GM20000 (cell line): ENCODE data around the gene PTPRE.

Experiments used
- DNase-seq: peaks from one replicate; pipeline ENCODE4 v3.0.0; 2012; ENCODE audit warnings: low spot score
- TF ChIP-seq, protein P1 (sequence below): IDR thresholded peaks from 2 replicates; pipeline ENCODE4 v1.5.1; 2012; ENCODE audit warnings: mild to moderate bottlenecking, control low read depth; ENCODE audit errors: extremely low read depth, missing control alignments

PTPRE gene

GRCh38 chr10:128050121-128050516 is 143.2 kb downstream of the PTPRE start:
- no peak for DNase-seq
- TF ChIP-seq, protein P1, sequence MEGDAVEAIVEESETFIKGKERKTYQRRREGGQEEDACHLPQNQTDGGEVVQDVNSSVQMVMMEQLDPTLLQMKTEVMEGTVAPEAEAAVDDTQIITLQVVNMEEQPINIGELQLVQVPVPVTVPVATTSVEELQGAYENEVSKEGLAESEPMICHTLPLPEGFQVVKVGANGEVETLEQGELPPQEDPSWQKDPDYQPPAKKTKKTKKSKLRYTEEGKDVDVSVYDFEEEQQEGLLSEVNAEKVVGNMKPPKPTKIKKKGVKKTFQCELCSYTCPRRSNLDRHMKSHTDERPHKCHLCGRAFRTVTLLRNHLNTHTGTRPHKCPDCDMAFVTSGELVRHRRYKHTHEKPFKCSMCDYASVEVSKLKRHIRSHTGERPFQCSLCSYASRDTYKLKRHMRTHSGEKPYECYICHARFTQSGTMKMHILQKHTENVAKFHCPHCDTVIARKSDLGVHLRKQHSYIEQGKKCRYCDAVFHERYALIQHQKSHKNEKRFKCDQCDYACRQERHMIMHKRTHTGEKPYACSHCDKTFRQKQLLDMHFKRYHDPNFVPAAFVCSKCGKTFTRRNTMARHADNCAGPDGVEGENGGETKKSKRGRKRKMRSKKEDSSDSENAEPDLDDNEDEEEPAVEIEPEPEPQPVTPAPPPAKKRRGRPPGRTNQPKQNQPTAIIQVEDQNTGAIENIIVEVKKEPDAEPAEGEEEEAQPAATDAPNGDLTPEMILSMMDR = no peak

- DNase-seq = no peak
- TF ChIP-seq, protein P1 = no peak
Measured at GRCh38 chr10:128050936-128051335, 144.0 kb downstream of the PTPRE start.

DNA sequence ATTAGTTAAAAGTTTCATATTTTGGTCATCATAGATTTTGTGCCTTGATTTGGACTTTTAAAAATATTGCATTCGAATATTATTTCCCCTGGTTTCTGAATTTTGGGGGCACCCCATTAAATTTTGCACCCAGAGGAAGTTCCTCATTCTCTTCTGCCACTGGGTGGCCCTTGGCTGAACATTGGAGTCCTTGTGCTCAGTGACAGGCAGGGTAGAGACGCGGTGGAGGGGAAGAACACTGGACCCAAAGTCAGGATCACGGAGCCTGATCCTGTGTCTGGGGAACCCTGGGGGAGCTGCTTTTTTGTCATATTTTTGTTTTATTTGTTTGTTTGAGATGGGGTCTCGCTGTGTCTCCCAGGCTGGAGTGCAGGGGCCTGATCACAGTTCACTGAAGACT is 144.6 kb downstream of the PTPRE start:
- no peak for DNase-seq
- TF ChIP-seq, protein P1 = no peak

- TF ChIP-seq, protein P1 = no peak
Measured at GRCh38 chr10:128052696-128053095, 145.8 kb downstream of the PTPRE start.

DNA sequence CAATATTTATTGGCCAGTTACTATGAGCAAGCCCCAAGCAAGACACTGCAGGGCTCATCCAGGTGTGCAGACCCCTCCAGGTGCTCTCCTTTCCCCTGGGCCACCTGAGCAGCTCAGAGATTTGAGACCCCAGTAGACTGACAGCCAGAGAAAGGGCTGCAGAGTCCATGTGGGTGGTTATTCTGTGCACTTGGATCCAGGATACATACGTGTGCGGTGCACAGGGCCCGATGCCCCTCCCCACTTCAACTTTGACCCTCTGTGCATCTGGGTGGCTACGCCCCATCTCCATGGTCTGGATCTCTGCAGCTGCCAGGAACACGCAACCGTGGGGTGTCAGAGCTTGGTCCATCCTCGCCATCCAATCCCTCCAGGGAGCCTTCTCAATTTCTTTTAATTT is 146.5 kb downstream of the PTPRE start:
- DNase-seq = no peak
- TF ChIP-seq, protein P1 = no peak

More at GRCh38 chr10:128052696-128053095, 145.8 kb downstream of the PTPRE start:
- no peak for DNase-seq

GRCh38 chr10:128054163-128054970 is 147.5 kb downstream of the PTPRE start:
- no peak for DNase-seq
- TF ChIP-seq, protein P1 = no peak

DNA sequence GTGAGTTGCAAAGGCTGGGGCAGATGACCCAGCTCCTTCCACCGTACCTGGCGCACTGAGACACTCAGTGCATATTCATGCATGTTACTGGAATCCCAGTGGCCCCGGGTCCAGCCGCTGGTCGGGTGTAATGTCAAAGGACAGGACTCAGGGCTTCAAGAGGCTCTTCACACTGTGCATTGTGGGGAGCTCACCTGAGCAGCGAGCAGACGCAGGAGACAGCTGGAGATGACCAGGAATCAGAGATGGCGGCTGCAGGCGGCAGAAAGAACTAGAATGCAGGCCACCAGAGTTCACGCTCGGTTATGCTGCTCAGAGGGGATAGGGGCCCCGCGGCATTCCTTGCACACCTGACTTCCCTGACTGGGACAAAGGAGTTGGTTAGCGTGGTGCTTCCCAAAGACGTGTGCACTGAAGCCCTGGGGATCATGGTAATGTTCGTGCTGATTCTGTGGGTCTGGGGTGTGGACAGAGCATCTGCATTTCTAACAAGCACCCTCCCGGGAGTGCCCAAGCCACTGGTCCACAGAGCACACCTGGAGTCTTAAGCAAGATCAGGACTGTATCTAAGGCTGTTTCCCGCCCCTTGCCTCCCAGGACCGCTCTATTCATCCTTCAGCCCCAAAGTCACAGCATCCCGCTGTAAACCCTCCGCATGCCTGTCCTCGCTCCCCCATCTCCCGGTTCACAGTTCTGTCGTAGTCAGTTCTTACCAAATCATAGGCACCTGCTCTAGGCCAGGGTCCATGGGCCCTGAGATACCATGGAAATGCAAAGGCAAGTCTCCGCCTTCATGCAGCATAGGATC is 148.4 kb downstream of the PTPRE start:
- no peak for DNase-seq
- TF ChIP-seq, protein P1 = peak; percentile 2
